IPS DF 6.9 (cell line): ENCODE measurements around the gene ADCY5.

Source experiments
- DNase-seq: peaks from one replicate; pipeline ENCODE4 v3.0.0-alpha.2; 2013; ENCODE audit warnings: low read depth, low spot score
- H3K27ac ChIP-seq: one replicate; pipeline ENCODE4 v1.5.1; 2013; ENCODE audit warnings: low read length, control low read depth
- H3K27me3 ChIP-seq: 2 replicates; pipeline ENCODE4 v1.6.1; 2013; ENCODE audit warnings: mild to moderate bottlenecking, low read length; ENCODE audit not compliant: control insufficient read depth, insufficient read depth
- H3K36me3 ChIP-seq: 2 replicates; pipeline ENCODE4 v1.6.1; 2013; ENCODE audit warnings: low read length; ENCODE audit not compliant: control insufficient read depth, insufficient read depth
- H3K4me1 ChIP-seq: 2 replicates; pipeline ENCODE4 v1.6.1; 2013; ENCODE audit warnings: low read length; ENCODE audit not compliant: control insufficient read depth, insufficient read depth
- H3K4me3 ChIP-seq: 2 replicates; pipeline ENCODE4 v1.5.1; 2013; ENCODE audit warnings: mild to moderate bottlenecking, low read length
- H3K9me3 ChIP-seq: 2 replicates; pipeline ENCODE4 v1.6.1; 2013; ENCODE audit warnings: low read length, inconsistent platforms; ENCODE audit not compliant: control insufficient read depth, insufficient read depth
- WGBS: extraction: QIAGEN DNeasy Blood & Tissue Kit; methylation state at CpG from one replicate; pipeline ENCODE4 v1.1.7; 2013; ENCODE audit warnings: mixed read lengths, missing lambda C conversion rate; ENCODE audit not compliant: insufficient read length, insufficient coverage; 5-methylcytosine and 5-hydroxymethylcytosine counted together

ADCY5 gene

DNA sequence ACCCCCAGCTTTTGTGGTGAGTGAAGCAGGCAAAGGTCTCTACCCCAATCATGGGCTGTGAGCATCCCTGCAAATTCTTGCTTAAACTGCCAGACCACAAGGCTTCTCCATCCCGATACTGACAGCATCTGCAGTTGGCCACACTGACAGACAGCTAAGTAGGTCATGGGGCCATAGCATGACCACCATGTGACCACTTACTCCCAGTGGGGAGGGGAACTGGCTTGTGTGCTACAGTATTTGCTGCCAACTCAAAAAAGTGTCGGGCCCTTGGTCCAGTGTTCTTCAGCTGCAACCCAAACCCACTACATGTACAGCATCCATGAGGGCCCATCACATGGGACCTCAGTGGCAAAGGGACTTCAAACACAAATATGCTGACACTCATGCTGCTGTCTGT, 143.7 kb downstream of the ADCY5 start:
- H3K9me3 ChIP-seq: no peaks in the 10 kb centered on the region
- no peaks in the 10 kb centered on the region for H3K27me3 ChIP-seq
- H3K4me1 ChIP-seq: peaks cover 1% of the 10 kb centered on the region; the same call in 1 of the 2 replicates
- peaks cover 15% of the 10 kb centered on the region for H3K36me3 ChIP-seq
- DNase-seq: no peak
- no peak overlapping the region for H3K27ac ChIP-seq
- H3K4me3 ChIP-seq: no peak overlapping the region; the same call in 1 of the 2 replicates
- no CpG with 5 or more reads among the region's 2 CpGs for WGBS

DNA sequence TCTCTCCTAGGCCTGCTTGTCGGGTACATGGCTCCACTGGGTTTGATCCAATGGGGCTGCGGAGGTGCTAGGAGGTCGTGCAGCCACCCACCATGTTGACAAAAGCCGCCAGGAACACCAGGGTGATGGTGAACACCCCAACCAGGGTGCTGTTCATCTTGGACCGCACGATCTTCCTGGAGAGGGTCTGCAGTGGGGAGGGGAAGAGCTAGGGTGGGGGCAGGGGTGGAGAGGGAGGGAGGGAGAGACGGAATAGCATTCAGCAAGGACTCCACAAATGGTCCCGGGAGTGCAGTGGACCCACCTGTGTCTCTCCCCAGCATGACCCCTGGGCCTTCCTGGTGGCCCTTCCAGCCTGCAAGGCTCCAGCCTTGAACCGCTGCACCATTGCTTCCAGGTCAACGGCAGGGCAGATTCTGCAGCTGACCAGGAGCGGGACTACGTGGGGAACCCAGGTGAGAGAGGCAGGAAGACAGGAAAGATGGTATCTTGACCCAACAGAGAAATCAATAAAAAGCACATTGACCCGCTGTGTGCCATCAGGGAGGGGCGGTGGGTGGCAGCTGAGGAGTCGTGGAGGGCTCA, 144.8 kb downstream of the ADCY5 start:
- peaks cover 1% of the 10 kb centered on the region; the same call in 1 of the 2 replicates for H3K4me1 ChIP-seq
- H3K27me3 ChIP-seq: no peaks in the 10 kb centered on the region
- DNase-seq: no peak
- no peaks in the 10 kb centered on the region for H3K9me3 ChIP-seq
- no peak overlapping the region for H3K4me3 ChIP-seq
- no CpG with 5 or more reads among the region's 15 CpGs for WGBS
- no peak overlapping the region for H3K27ac ChIP-seq
- H3K36me3 ChIP-seq: peaks cover 22% of the 10 kb centered on the region

DNA sequence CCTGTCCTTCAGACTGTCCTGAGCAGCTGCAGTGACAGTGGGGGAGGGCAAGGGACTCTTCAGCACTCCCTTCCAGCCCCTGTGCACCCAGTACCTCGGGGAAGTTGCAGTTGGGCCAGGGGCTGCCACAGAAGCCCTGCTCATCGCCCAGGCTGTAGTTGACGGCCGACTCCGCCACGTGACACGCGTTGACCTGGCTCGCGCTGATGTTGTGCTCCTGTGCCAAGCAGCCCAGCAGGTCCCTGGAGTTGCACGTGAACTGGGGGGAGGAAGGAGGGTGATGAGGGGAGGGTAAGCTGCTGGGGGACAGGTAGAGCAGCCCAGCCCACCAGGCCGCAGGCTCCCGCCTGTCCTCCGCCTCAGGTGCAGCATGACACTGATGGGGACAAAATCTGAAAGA, 145.9 kb downstream of the ADCY5 start:
- no peak overlapping the region for H3K4me3 ChIP-seq
- H3K27ac ChIP-seq: no peak overlapping the region
- no peaks in the 10 kb centered on the region for H3K27me3 ChIP-seq
- H3K4me1 ChIP-seq: peaks cover 1% of the 10 kb centered on the region; the same call in 1 of the 2 replicates
- H3K9me3 ChIP-seq: no peaks in the 10 kb centered on the region
- H3K36me3 ChIP-seq: peaks cover 22% of the 10 kb centered on the region
- no CpG with 5 or more reads among the region's 14 CpGs for WGBS
- DNase-seq: no peak

DNA sequence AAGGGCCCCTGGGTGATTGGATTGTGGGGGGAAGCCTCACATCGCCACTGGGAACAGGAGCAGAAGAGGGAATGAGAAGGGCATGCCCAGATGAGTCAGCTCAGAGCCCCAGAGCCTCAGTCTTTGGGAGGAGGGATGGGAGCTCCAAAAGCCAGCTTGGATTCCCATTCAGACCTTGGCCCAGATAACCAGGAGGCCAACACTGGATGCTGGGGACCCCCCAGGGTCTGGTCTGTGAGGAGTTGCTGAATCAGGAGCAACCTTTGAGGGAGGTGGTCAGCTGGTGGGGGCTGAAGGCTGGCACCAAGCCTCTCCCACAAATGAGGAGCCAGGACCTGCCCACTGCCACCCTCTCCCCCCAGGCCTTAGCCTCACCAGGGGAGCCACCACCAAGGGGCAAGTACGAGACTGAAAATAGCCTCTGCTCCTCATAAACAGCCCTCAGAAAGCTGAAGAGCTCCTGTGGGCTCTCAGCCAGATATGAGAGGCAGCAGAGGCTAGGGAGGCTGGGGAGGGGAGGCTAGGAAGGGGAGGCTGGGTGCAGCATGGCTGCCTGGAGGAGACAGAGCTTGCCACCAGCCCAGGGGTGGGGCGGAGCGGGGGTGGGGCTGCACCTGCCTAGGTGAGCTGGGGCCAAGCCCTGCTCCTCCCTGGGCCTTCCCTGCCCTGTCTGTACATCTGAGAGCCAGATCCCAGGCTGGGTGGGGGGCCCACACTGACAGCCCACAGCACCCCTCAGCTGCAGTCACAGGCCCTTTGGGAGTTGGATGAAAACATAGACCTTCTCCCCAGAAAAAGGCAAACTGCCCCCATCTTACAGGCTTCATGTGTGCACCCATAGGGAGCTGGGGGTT, 147.3 kb downstream of the ADCY5 start:
- H3K36me3 ChIP-seq: peaks cover 22% of the 10 kb centered on the region
- H3K4me3 ChIP-seq: no peak overlapping the region
- peaks cover 1% of the 10 kb centered on the region; the same call in 1 of the 2 replicates for H3K4me1 ChIP-seq
- H3K27ac ChIP-seq: no peak overlapping the region
- no peaks in the 10 kb centered on the region for H3K9me3 ChIP-seq
- no CpG with 5 or more reads among the region's 4 CpGs for WGBS
- H3K27me3 ChIP-seq: no peaks in the 10 kb centered on the region
- no peak for DNase-seq

DNA sequence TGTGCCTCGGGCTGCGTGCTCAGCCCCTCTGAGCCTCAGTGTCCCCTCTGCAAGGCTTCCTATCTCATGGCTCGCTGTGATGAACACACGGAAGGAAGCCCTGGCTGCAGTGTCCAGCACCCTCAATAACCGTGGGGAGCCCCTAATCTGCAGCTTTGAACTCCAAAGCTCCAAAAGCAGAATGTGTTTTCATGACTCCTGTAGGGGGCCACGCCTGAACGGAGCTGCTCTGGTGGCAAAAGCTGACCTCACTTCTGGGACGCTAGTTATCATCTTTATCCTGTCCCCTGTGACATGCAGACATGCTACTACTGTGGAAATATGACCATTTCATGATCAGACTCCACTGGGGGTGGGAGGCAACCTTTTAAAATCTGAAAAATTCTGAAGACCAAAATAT, 148.3 kb downstream of the ADCY5 start:
- no peak overlapping the region for H3K27ac ChIP-seq
- H3K27me3 ChIP-seq: no peaks in the 10 kb centered on the region
- H3K4me3 ChIP-seq: no peak overlapping the region
- H3K9me3 ChIP-seq: no peaks in the 10 kb centered on the region
- H3K36me3 ChIP-seq: peaks cover 22% of the 10 kb centered on the region
- no peak for DNase-seq
- H3K4me1 ChIP-seq: peaks cover 1% of the 10 kb centered on the region; the same call in 1 of the 2 replicates
- no CpG with 5 or more reads among the region's 8 CpGs for WGBS

DNA sequence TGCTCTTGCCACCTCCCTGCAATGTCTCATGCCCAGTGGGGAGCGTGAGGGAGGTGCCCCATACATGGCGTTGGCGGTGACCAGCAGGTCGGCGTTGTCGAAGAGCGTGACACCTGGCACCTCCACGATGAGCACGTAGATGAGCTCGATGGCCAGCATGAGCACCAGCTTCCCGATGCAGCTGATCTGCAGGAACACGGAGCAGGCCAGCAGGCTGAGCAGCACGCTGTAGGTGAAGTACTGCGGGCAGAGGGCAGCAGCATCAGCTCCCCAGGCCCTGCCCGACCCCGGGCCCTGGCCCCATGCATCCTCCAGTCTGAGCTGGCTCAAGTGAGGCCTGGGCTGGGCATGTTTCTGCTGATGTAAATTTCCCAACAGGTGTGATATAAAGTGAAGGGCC, 148.8 kb downstream of the ADCY5 start:
- no peak overlapping the region for H3K4me3 ChIP-seq
- no CpG with 5 or more reads among the region's 16 CpGs for WGBS

DNA sequence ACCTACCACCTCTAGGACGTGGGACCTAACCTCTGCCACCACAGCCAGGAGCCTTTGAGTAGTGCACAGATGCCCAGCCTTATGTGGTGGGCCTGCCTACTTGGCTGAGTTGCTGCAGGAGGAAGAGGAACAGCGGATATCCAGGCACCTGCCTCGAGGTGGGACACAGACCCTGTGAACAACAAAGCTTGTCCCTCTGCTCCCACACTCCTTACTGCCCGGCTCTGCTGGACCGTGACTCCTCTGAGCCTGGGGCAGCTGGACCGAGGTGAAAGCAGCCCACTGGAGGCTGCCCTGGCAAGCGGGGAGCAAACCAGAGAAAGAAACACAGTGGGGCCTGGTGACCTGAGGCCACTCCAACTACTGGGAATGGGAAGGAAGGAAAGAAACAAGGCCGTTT, 149.3 kb downstream of the ADCY5 start:
- Histone ChIP-seq H3K9me3 (no peaks in the 10 kb centered on the region), H3K27ac (no peak overlapping the region), H3K36me3 (peaks cover 22% of the 10 kb centered on the region), H3K4me3 (no peak overlapping the region), H3K27me3 (no peaks in the 10 kb centered on the region), H3K4me1 (peaks cover 1% of the 10 kb centered on the region; the same call in 1 of the 2 replicates)
- no CpG with 5 or more reads among the region's 8 CpGs for WGBS
- no peak for DNase-seq

More for the DNA sequence above, 148.8 kb downstream of the ADCY5 start:
- Histone ChIP-seq H3K27ac (no peak overlapping the region), H3K36me3 (peaks cover 22% of the 10 kb centered on the region), H3K27me3 (no peaks in the 10 kb centered on the region), H3K9me3 (no peaks in the 10 kb centered on the region), H3K4me1 (peaks cover 1% of the 10 kb centered on the region; the same call in 1 of the 2 replicates)
- DNase-seq: no peak

DNA sequence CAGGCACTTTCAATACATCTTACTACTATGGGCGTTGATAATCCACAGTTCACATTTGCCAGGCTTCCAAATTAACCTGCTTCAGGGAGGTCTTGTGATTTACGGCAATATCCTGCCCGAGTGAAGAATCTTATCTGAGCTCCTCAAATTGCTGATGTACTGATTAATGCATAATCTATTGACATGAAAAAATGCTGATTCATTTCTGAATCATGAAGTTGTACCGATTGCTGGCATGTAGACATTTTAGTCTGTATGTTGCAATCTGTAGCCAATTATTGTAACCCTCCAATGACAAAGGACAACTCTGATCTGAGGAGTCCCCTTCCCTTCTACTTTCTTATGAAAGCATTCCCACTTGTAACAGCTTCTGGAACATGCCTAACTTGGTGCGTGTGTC, 150.0 kb downstream of the ADCY5 start:
- WGBS: no CpG with 5 or more reads among the region's 5 CpGs
- Histone ChIP-seq H3K9me3 (no peaks in the 10 kb centered on the region), H3K27ac (no peak overlapping the region), H3K4me1 (peaks cover 1% of the 10 kb centered on the region; the same call in 1 of the 2 replicates), H3K36me3 (peaks cover 22% of the 10 kb centered on the region), H3K27me3 (no peaks in the 10 kb centered on the region), H3K4me3 (no peak overlapping the region)
- no peak for DNase-seq

DNA sequence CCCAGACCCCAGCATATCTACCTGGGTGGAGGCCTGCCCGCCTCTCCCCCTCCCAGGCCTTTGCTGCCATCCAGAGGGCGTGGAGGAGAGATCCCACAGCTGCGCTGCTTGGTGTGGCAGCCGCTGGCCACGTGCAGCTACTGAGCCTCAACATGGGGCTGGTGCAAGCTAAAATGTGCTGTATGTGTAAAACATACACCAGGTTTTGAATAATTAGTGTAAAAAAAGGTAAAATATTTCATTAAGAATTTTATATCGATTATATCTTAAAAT, 151.3 kb downstream of the ADCY5 start:
- no CpG with 5 or more reads among the region's 6 CpGs for WGBS
- no peak for DNase-seq

DNA sequence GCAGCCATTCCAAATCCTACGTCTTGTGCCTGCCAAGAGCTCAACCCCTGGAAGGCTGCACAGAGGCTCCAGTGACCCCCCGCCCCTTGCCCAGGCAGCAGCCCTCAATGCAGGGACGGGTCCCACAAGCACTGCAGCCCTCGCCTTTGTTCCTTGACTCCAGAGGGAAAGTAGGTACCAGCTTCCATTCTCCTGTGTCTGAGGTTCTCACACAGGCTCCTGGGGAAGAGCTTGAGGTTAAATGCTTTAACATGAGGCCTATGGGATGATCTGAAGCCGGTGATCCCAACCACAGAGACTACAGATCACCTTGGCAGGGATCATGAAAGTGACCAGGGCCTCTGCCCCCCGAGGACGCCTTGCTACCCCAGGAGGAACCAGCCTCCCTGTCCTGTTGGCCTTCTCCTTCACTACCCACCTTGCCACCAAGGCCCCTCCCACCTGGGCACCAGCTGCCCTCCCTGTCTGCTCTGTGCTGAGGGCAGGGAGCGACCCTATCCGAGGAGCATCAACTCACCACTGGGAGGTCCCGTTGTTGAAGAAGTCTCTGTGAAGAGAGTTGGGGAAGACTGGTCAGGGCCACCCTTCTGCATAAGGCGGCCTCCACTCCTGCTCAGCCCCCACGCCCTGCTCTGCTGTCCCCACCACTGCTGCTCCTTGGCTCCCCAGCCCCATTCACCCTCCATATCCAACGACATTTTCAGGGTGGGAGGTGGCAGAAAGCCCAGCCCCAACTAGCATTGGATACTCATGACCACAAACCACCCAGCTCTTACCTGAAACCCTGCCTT, 151.9 kb downstream of the ADCY5 start:
- no peak overlapping the region for H3K27ac ChIP-seq
- no peak for DNase-seq
- WGBS: no CpG with 5 or more reads among the region's 13 CpGs
- no peaks in the 10 kb centered on the region; the same call in 1 of the 2 replicates for H3K4me1 ChIP-seq
- no peaks in the 10 kb centered on the region for H3K27me3 ChIP-seq
- H3K36me3 ChIP-seq: peaks cover 13% of the 10 kb centered on the region
- H3K9me3 ChIP-seq: no peaks in the 10 kb centered on the region
- H3K4me3 ChIP-seq: no peak overlapping the region

More for the DNA sequence above, 151.3 kb downstream of the ADCY5 start:
- Histone ChIP-seq H3K9me3 (no peaks in the 10 kb centered on the region), H3K4me1 (no peaks in the 10 kb centered on the region; the same call in 1 of the 2 replicates), H3K36me3 (peaks cover 15% of the 10 kb centered on the region), H3K27me3 (no peaks in the 10 kb centered on the region), H3K4me3 (no peak overlapping the region), H3K27ac (no peak overlapping the region)
